GM12891 (cell line): ENCODE data around the gene ABHD8.

Experiments
- POLR2A ChIP-seq: IDR thresholded peaks from 2 replicates; pipeline ENCODE4 v1.6.1; 2011; ENCODE audit warnings: low read depth, low read length, control low read depth
- POLR2AphosphoS5 ChIP-seq: IDR thresholded peaks from 2 replicates; pipeline ENCODE4 v1.6.1; 2011; ENCODE audit warnings: low read depth, low read length, control low read depth
- POU2F2 ChIP-seq: IDR thresholded peaks from 2 replicates; pipeline ENCODE4 v1.6.1; 2011; ENCODE audit warnings: low read depth, mild to moderate bottlenecking, control low read depth, low read length, moderate library complexity
- TAF1 ChIP-seq: IDR thresholded peaks from 2 replicates; pipeline ENCODE4 v1.6.1; 2011; ENCODE audit warnings: low read depth, low read length, control low read depth

DNA sequence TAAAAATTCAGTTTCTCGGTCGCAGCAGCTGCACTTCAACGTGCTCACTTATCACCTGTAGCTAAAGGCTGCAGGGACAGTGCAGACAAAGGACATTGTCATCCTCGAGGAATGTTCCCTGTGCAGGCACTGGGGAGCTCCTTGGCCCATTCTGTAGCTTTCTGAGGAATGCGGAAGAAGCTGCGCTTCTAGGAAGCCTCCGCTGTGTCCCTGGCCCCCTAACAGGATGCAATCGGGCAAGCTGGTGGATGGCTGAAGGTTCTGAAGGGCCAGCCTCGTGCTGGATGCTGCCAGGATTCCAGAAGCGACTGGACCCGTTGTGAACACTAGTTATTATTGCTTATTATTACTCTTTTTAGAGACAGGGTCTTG lies 23.4 kb upstream of the ABHD8 start:
- TF ChIP-seq POLR2A = no peak
- TF ChIP-seq POLR2AphosphoS5 = no peak
- no peak for TF ChIP-seq TAF1
- no peak for TF ChIP-seq POU2F2
